ENCODE measurements around the gene LTBP1. TPM values are rescaled to one million over a fixed set of nuclear protein-coding genes. Genes with fewer than 3 reads are reported as not detected.
"Not testable (repeated sequence)": the region's sequence is repeated elsewhere in the genome, so short reads cannot be mapped to it uniquely, and the experiment has no call there.

Gene LTBP1
- total and polyA plus RNA-seq, 12 donors = 6.2 to 47.2 (median 15.5) TPM

DNA sequence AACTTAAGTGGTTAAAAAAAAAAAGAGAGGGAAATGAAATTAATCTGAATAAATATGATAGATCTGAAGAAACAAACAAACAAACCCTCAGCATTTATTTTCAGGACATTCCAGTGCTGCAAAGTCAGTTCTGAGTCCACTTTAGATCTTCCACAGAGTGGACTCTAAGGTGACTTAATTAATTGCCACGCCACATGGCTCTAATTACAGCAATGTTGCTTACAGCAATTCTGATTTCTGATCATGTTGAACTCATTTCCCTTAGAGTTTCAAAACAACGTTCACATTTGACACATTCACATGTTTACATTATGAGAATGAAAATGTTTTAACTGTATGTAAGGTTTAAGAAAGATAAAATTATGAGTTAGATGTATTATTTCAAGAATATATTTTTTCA is 491.1 kb downstream of the LTBP1 start:
- no peak for TF ChIP-seq POLR2A (IDR thresholded peaks at IDR 0.05)
- DNase-seq = no peak
- Histone ChIP-seq H3K9me3 (replicated peaks in 1 of 3) (no peaks in the 10 kb centered on the region), H3K36me3 (replicated peaks in 1 of 2) (no peaks in the 10 kb centered on the region), H3K4me1 (replicated peaks in 1 of 2) (no peaks in the 10 kb centered on the region), H3K27me3 (no peaks in the 10 kb centered on the region), H3K27ac (peak overlapping the region in 2 of 5 donors; percentile 9 to 37), H3K4me3 (peak overlapping the region in 1 of 4 donors; percentile 10)
- intact Hi-C loops (cut with DNase I) = no loop called here
- 51 to 62% (median 56%) methylated on average over 2 of the region's 2 CpGs for WGBS, 4 donors

- WGBS, 4 donors = 22 to 32% (median 30%) methylated on average over 3 of the region's 3 CpGs
- DNase-seq = peak; percentile 28 to 65 (median 40)
- no peaks in the 10 kb centered on the region for H3K36me3 ChIP-seq (replicated peaks in 1 of 2)
- no peaks in the 10 kb centered on the region for H3K4me1 ChIP-seq (replicated peaks in 1 of 2)
- no peaks in the 10 kb centered on the region for H3K9me3 ChIP-seq (replicated peaks in 1 of 3)
- H3K27ac ChIP-seq = no peak overlapping the region
- intact Hi-C loops (cut with DNase I) = no loop called here
- H3K4me3 ChIP-seq = no peak overlapping the region
- H3K27me3 ChIP-seq = no peaks in the 10 kb centered on the region
- TF ChIP-seq CTCF (IDR thresholded peaks at IDR 0.05) (peak; percentile 15 to 57 (median 46)), POLR2A (IDR thresholded peaks at IDR 0.05) (no peak)
These were observed 494.6 kb downstream of the LTBP1 start for GRCh38 chr2:33441235-33441810.

DNA sequence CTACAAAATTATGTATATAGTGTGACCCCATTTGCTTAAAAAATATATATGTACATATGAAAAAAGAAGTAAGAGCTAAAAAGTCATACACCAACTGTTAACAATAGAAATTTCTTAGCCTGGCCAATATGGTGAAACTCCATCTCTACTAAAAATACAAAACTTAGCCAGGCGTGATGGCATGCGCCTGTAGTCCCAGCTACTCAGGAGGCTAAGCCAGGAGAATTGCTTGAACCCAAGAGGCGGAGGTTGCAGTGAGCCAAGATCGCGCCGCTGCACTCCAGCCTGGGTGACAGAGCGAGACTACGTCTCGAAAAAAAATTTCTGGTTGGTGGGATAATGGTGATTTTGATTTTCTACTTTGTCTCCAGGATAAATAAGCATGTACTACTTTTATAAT is 495.3 kb downstream of the LTBP1 start:
- WGBS, 4 donors = 94 to 96% (median 95%) methylated on average over 9 of the region's 9 CpGs
- H3K4me1 ChIP-seq (replicated peaks in 1 of 2); H3K36me3 ChIP-seq (replicated peaks in 1 of 2); intact Hi-C loops (cut with DNase I); H3K9me3 ChIP-seq (replicated peaks in 1 of 3); H3K27me3 ChIP-seq; DNase-seq; H3K4me3 ChIP-seq; H3K27ac ChIP-seq: not testable (repeated sequence)

DNA sequence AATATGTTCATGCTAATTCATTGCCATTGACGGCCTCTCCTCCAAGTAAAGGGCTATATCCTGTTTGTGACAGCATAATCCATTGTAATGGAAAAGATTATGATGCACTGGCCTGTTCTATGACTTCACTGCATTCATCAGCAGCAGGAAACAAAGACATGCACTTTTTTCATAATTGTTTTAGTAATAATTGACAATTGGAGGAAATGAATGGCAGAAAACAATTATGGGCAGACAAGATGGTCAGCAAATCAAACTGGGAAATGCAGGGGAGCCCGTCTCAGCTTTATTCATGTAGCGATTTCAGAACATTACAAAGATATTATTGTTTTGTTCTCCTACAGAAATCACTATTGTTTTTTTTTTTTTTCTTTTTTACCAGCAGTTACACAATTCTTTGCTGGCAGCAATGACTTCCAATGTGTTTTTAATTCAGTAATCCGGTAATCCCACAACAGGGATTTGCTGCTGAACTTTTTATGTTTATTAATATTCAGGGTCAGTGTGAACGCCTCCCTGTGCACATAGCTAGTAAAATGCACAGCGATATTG is 495.9 kb downstream of the LTBP1 start:
- no peak overlapping the region for H3K27ac ChIP-seq
- H3K36me3 ChIP-seq (replicated peaks in 1 of 2) = no peaks in the 10 kb centered on the region
- no peak overlapping the region for H3K4me3 ChIP-seq
- no peak for DNase-seq
- intact Hi-C loops (cut with DNase I) = no loop called here
- TF ChIP-seq POLR2A (IDR thresholded peaks at IDR 0.05) = no peak
- TF ChIP-seq CTCF (IDR thresholded peaks at IDR 0.05) = no peak
- no peaks in the 10 kb centered on the region for H3K9me3 ChIP-seq (replicated peaks in 1 of 3)
- 61 to 71% (median 67%) methylated on average over 6 of the region's 6 CpGs for WGBS, 4 donors
- H3K27me3 ChIP-seq = no peaks in the 10 kb centered on the region
- H3K4me1 ChIP-seq (replicated peaks in 1 of 2) = no peaks in the 10 kb centered on the region

- 69 to 82% (median 75%) methylated on average over 3 of the region's 3 CpGs for WGBS, 4 donors
- TF ChIP-seq CTCF (IDR thresholded peaks at IDR 0.05) (no peak), POLR2A (IDR thresholded peaks at IDR 0.05) (no peak)
- no peak for DNase-seq
- Histone ChIP-seq H3K27me3 (no peaks in the 10 kb centered on the region), H3K36me3 (replicated peaks in 1 of 2) (no peaks in the 10 kb centered on the region), H3K4me1 (replicated peaks in 1 of 2) (no peaks in the 10 kb centered on the region), H3K4me3 (no peak overlapping the region), H3K9me3 (replicated peaks in 1 of 3) (no peaks in the 10 kb centered on the region), H3K27ac (no peak overlapping the region)
- intact Hi-C loops (cut with DNase I) = no loop called here
These were observed 496.6 kb downstream of the LTBP1 start for GRCh38 chr2:33443274-33443829.

Data from adrenal gland (tissue), 12 donors.